HEK293 (cell line): ENCODE measurements around the gene UGT2A1.

ENCODE experiments used
- KLF9 ChIP-seq: fragments of 450-650 bp; formaldehyde crosslinking; IDR thresholded peaks from 2 replicates; pipeline ENCODE4 v1.5.1; 2016; ENCODE audit warnings: missing biosample characterization, missing genetic modification characterization, low read depth
- ZBTB20 ChIP-seq: fragments of 450-650 bp; formaldehyde crosslinking; IDR thresholded peaks from 2 replicates; pipeline ENCODE4 v1.5.1; 2016; ENCODE audit warnings: missing biosample characterization, missing genetic modification characterization
- ZNF274 ChIP-seq, 2 experiments: fragments of 200-500 bp in 1 of 2; fragments of 450-650 bp in 1 of 2; sonication (Bioruptor generic) in 1 of 2; formaldehyde crosslinking in 1 of 2; IDR thresholded peaks; 2 replicates each; pipeline versions ENCODE4 v1.5.1 to v1.6.1; 2014 to 2016; ENCODE audit warnings: borderline replicate concordance in 1 of 2, inconsistent platforms in 1 of 2, low read length in 1 of 2, missing biosample characterization in 1 of 2, missing genetic modification characterization in 1 of 2
- TF ChIP-seq, protein P1 (sequence below): fragments of 450-650 bp; formaldehyde crosslinking; IDR thresholded peaks from 2 replicates; pipeline ENCODE4 v1.5.1; 2016; ENCODE audit warnings: missing biosample characterization, missing genetic modification characterization
- TF ChIP-seq, protein P2 (sequence below): fragments of 450-650 bp; formaldehyde crosslinking; IDR thresholded peaks from 2 replicates; pipeline ENCODE4 v1.5.1; 2016; ENCODE audit warnings: missing biosample characterization, missing genetic modification characterization

DNA sequence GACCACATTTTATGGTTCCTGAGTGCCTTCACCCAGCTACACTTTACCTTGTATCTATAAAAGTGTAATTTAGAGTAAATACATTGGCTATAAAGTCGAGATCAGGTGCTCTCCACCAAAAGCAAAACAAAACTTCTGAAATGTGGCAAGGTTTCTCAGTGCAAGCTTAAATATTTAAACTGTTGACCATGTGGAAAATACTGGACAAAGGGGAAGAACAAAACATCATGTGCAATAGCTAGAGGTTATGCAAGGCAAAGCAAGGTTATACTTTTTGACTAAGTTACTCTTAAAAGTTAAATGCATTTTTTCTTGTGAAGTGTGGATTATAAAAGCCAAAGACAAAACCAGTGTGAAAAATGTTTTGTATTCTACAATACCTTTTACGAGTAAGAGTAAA, 69.5 kb downstream of the UGT2A1 start:
- TF ChIP-seq, protein P1, sequence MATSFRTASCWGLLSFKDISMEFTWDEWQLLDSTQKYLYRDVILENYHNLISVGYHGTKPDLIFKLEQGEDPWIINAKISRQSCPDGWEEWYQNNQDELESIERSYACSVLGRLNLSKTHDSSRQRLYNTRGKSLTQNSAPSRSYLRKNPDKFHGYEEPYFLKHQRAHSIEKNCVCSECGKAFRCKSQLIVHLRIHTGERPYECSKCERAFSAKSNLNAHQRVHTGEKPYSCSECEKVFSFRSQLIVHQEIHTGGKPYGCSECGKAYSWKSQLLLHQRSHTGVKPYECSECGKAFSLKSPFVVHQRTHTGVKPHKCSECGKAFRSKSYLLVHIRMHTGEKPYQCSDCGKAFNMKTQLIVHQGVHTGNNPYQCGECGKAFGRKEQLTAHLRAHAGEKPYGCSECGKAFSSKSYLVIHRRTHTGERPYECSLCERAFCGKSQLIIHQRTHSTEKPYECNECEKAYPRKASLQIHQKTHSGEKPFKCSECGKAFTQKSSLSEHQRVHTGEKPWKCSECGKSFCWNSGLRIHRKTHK = no peak
- TF ChIP-seq ZBTB20 (tag by site-specific recombination) (no peak), KLF9 (tag by site-specific recombination) (no peak), ZNF274 (IDR thresholded peaks at IDR 0.05; ENCODE audit: low read length) (no peak), ZNF274 (tag by site-specific recombination; IDR thresholded peaks at IDR 0.05; ENCODE audit: borderline replicate concordance) (no peak)
- TF ChIP-seq, protein P2, sequence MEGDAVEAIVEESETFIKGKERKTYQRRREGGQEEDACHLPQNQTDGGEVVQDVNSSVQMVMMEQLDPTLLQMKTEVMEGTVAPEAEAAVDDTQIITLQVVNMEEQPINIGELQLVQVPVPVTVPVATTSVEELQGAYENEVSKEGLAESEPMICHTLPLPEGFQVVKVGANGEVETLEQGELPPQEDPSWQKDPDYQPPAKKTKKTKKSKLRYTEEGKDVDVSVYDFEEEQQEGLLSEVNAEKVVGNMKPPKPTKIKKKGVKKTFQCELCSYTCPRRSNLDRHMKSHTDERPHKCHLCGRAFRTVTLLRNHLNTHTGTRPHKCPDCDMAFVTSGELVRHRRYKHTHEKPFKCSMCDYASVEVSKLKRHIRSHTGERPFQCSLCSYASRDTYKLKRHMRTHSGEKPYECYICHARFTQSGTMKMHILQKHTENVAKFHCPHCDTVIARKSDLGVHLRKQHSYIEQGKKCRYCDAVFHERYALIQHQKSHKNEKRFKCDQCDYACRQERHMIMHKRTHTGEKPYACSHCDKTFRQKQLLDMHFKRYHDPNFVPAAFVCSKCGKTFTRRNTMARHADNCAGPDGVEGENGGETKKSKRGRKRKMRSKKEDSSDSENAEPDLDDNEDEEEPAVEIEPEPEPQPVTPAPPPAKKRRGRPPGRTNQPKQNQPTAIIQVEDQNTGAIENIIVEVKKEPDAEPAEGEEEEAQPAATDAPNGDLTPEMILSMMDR (tag by site-specific recombination) = no peak
